Activated CD8-positive, alpha-beta memory T cell treated with anti-CD3 and anti-CD28 coated beads for 24 hours (primary cell): ENCODE measurements around the gene ALPK3.

Experiments used
- DNase-seq: peaks from one replicate; pipeline ENCODE4 v3.0.0-alpha.2; 2020

The ALPK3 gene

DNA sequence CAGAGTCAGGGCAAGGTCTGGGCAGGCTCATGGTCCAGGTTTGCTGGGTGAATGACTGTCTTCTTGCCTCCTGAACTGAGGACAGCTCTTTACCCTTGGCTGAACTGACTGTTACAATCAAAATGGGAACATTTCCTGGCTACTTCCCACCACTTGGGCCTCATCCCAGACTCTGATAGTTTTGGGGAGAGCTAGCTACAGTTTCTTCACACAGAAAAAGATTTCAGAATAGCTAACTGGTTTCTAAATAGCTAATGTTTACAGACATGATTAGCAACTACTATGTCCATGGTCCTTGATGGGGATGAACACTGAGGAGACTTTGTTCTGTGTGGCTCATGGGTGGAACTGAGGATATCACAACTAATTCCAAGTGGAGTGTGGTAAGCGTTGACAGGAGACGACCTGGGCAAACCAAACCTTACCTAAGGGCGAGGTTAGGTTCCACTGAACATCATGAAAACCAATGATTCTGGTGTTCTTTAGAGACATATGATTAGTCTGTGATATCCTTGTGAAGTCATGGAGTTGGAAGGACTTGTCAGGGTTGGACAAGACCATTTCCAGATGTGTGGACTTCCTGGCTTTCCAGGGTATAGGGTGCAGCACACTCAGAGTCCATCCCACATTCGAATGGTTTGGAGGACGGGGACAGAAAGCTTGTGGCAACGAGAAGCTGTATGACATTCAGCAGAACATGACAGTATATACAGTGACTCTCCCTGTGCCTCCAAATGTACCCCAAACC, 7.3 kb downstream of the ALPK3 start:
- DNase-seq, result no peak

GRCh38 chr15:84826369-84826823, 9.2 kb downstream of the ALPK3 start:
- DNase-seq, result no peak

DNA sequence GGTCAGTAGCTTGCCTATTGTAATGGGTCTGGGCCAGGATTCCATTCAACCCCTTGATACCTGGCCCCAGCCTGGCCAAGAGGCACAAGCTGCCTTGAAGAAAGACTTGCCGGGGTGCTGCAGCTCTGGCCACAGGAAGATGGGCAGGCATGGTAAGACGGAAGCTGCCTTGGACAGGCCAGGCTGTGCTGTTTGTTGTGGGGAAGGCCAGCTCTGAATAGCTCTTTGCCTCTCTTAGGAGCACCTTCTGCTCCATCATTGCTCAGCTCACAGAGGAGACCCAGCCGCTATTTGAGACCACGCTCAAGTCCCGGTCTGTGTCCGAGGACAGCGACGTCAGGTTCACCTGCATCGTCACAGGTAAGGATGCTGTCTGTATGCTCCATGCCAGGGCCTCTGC, 10.1 kb downstream of the ALPK3 start:
- no peak for DNase-seq

- DNase-seq, result no peak
Observed at GRCh38 chr15:84828086-84828908, 11.1 kb downstream of the ALPK3 start.

DNA sequence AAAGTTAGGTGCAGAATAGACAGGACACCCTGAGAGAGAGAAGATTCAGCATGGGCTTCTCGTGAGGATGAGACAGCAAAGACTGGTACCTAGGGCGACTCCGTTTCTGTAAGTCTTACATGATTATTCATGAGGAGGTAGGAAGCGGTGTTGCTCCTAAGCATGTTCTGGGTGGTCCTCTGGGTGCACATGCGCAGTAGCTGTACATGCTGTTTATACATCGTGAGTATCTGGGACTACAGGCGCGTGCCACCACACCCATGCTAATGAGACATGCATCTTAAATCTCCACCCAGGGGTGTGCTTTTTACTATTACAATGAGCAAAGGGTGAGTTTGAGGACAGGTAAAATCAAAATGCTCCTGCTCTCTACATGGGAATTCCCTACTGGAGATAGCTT, 12.3 kb downstream of the ALPK3 start:
- DNase-seq, result no peak

GRCh38 chr15:84830036-84830435, 12.9 kb downstream of the ALPK3 start:
- DNase-seq, result no peak

DNA sequence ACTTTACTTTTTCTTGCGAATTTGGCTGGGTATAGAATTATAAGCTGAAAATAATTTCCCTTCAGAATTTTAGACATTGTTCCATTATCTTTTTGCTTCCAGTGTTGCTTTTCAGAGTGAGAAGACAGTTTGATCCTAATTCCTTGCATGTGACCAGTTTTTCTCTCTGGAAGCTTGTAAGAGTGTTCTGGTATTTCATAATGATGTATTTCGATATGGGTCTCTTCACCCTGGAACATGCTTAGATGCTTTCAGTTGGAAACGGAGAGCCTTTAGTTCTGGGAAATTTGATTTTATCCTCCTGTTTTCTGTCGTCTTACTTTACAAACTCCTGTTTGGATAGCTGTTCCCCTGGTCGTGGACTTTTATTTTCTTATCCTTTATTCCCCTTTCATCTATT, 13.9 kb downstream of the ALPK3 start:
- no peak for DNase-seq

- no peak for DNase-seq
Observed at GRCh38 chr15:84831613-84832012, 14.5 kb downstream of the ALPK3 start.

DNA sequence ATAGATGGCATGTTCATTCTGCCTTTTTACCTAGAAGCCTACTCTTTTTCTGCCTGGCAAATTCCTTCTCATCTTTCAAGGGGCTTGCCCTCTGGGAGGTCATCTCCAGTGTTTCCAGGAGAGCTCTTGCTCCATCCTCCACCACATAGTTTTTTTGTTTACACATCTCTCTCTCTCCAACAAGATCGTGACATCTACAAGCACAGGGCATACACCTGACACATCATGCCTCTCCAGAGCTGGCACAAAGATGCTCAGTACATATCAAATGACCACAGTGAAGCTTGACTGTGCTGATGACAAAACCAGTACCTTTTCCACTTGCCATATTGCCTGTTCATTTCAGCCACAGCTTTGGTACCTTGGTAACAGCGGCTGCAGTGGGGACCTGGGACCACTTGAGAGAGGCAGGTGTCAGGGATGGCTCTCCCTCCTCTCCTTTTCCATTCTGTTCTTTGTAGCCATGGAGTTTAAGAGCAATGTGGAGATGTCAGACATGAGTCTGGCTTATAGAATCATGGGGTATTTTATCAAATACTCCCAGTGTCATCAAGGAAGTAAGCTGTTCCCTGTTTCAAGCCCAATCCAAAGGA, 15.4 kb downstream of the ALPK3 start:
- no peak for DNase-seq

DNA sequence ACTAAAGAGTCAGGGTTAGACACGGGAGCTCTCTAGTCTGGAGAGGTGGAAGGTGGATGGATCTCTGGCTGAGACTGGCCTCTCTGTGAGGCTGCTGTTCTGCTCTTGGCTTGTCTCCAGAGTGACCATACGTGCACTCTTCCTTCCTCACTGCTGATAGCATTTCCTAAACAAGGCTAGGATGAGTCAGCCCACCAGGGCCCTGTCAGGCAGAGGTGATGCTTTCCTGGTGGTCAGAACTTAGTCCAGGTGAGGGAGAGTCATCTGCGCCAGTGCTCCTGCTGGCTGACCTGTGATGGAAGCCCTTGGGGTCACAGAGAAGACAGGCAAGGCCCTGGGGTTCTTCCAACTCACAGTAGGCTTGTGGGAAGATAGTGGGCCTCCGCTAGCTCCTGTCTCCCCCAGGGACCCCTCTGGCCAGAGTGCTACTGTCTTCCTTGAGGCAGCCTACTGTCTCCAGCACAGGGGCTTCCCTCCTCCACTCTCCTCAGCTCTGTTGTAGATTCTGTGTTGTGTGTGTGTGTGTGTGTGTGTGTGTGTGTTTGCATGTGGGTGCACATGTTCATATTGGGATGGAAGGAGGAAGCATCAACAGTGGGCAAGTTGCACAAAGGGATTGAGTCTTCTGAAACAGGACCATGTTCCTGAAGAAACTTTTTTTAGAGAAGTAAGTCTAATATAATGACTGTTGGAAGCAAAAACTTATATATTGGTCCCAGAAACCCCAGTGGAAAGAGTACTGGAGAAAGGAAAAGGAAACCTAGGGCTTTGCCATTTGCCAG, 16.5 kb downstream of the ALPK3 start:
- no peak for DNase-seq

- no peak for DNase-seq
Observed at GRCh38 chr15:84834229-84834955, 17.2 kb downstream of the ALPK3 start.

DNA sequence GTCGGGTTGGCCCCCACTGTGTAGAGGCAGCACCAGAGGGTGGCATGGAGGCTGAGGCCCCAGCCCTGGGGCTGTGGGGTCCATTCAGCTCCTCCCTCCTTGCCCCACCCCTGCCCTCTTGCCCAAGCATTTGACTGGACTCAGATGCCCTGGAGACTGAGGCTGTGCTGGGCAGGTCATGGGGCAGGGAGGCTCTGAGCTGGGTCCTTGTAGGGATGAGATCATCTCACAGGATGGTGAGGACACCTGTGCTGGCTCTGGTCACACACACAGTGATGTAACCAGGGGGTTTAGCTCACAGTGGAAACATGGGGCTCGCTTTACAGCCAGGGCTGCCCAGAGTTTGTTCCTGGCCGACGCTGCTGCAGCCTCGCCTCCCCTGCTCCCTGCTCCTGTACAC, 17.8 kb downstream of the ALPK3 start:
- no peak for DNase-seq

GRCh38 chr15:84835661-84836337, 18.6 kb downstream of the ALPK3 start:
- no peak for DNase-seq

DNA sequence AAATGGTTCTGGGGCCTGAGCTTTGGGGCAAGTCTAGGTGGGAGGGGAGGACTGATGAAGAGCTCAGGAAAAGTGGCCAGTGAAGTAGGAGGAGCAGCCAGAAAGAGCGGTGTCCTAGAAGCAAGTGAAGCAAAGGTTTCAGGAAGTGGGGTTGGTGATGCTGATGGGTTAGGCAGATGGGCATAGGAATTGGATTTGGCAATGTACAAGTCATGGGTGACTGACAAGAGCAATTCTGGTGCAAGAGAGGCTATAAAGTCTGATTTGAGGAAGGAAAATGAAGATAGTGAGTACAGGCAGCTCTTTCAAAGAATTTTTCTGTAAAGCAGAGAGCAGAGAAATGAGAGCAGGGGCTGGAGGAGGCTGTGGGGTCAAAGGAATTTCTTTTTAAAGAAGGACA, 19.7 kb downstream of the ALPK3 start:
- no peak for DNase-seq

- peak; percentile 24 for DNase-seq
Observed at GRCh38 chr15:84839714-84840113, 22.6 kb downstream of the ALPK3 start.

DNA sequence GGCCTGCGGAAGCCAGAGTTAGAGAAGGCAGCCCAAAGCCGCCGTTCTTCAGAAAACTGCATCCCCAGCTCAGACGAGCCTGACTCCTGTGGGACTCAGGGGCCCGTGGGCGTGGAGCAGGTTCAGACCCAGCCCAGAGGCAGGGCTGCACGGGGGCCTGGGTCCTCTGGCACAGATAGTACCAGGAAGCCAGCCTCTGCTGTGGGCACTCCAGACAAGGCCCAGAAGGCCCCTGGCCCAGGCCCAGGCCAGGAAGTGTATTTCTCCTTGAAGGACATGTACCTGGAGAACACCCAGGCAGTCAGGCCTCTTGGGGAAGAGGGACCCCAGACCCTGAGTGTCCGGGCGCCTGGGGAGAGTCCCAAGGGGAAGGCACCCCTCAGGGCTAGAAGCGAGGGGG, 23.1 kb downstream of the ALPK3 start:
- no peak for DNase-seq

- DNase-seq, result no peak
Observed at GRCh38 chr15:84840741-84841429, 23.7 kb downstream of the ALPK3 start.

GRCh38 chr15:84842781-84843180, 25.6 kb downstream of the ALPK3 start:
- no peak for DNase-seq

DNA sequence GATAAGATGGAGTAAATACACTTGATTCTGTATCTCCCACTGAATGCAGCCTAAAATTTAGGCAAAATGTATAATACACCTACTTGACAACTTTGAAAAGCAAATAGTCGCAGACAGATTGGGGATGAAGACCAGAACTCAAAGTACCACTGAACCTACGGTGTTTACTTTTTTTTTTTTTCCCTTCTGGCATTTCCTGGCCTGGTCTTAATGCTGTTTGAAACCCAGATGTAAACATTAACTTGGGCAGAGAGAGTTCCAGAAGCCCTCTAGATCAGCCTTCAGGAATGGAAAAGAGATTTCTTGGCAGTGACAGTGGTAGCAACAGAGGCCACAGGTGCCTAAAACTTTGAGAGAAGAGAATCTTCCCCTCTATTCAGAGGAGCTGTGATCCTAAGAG, 27.8 kb downstream of the ALPK3 start:
- DNase-seq, result no peak

DNA sequence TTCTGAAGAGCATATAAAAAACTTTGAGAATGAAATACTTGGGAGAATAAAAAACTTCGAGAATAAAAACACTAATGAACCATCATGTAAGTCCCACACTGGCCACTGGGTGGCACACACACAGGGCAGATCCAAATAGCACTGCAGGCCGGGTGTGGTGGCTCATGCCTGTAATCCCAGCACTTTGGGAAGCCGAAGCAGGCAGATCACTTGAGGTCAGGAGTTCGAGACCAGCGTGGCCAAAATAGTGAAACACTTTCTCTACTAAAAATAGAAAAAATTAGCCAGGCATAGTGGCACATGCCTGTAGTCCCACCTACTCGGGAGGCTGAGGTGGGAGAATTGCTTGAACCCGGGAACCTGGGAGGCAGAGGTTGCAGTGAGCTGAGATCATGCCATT, 28.5 kb downstream of the ALPK3 start:
- DNase-seq, result peak; percentile 66

DNA sequence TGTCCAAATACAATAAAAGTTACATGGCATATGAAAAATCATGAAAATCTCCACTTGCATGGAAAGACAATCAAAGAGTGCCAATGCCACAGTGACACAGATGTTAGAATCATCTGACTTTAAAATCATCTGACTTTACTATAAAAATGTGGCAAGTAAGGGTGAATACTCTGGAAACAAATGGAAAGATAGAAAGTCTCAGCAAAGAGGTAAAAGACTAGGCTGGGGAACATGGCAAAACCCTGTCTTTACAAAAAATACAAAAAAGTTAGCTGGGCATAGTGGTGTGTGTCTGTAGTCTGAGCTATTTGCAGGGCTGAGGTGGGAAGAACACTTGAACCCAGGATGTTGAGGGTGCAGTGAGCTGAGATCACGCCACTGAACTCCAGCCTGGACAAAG, 29.1 kb downstream of the ALPK3 start:
- no peak for DNase-seq
